OCI-LY7 (cell line): ENCODE results near the gene OSBPL3.

ENCODE experiments used
- CTCF ChIP-seq: fragments of 200-600 bp; sonication (generic); conservative IDR thresholded peaks from 2 replicates; pipeline ENCODE4 v1.5.1; 2014; ENCODE audit warnings: mild to moderate bottlenecking, antibody characterized with exemption, low read length, moderate library complexity, mixed read lengths
- EZH2phosphoT487 ChIP-seq: fragments of 200-600 bp; sonication (generic); IDR thresholded peaks from 2 replicates; pipeline ENCODE4 v1.6.1; 2018; ENCODE audit warnings: low read depth, borderline replicate concordance, mild to moderate bottlenecking, mixed run types, antibody characterized with exemption, low read length, moderate library complexity, mixed read lengths

DNA sequence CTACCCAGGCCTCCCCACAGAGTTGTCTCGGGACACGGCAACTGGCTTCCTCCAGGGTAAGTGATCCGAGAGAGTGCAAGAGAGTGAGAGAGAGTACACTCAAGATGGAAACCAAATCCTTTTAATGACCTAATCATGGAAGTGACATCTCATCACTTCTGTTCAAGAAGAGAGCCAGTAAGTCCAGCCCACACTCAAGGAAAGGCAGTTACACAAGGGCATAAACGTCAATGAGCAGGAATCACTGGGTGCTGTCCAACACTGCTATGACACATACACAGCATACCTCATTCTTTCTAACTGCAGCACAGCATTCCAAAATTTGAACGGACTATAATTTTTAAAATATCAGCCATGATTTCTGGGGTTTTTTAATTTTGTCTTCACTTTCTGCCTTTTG lies 29.3 kb upstream of the OSBPL3 start:
- TF ChIP-seq EZH2phosphoT487, result no peak
- no peak for TF ChIP-seq CTCF
